Omental fat pad (tissue), 4 donors: ENCODE data around the gene CAMK2A. TPM values are rescaled to one million over a fixed set of nuclear protein-coding genes. Genes with fewer than 3 reads are reported as not detected.

Experiments
- ATAC-seq: fragments of 150-250 bp; one replicate; pipeline ENCODE4 v1.9.1; 2016; ENCODE audit warnings: mild to moderate bottlenecking, moderate library complexity; ENCODE audit not compliant: low FRiP score
- DNase-seq: peaks from one replicate; pipeline ENCODE4 v3.0.0-alpha.2; 2019; ENCODE audit warnings: low spot score
- CTCF ChIP-seq, 3 donors: fragments of 450-650 bp; IDR thresholded peaks; one replicate each; pipeline ENCODE4 v1.5.1; 2016 to 2017; ENCODE audit warnings: antibody characterized with exemption in 3 of 3, mild to moderate bottlenecking in 3 of 3, moderate library complexity in 2 of 3
- total RNA-seq, 4 donors: library from RNA; depleted of rRNA; stranded (reverse); fragments of >200 nt; gene quantifications; one replicate each; pipeline ENCODE4 v1.1.0, GENCODE V29; 2016

The CAMK2A gene
- total RNA-seq, 4 donors from 2014 or later: 0.28 to 2.9 TPM; not detected in 2

GRCh38 chr5:150311015-150311692, 21.6 kb upstream of the CAMK2A start:
- TF ChIP-seq CTCF (IDR thresholded peaks at IDR 0.05): no peak
- DNase-seq (no peak), ATAC-seq (no peak)

GRCh38 chr5:150310246-150310645, 20.7 kb upstream of the CAMK2A start:
- ATAC-seq (no peak), DNase-seq (no peak)
- no peak for TF ChIP-seq CTCF (IDR thresholded peaks at IDR 0.05)

GRCh38 chr5:150309886-150310239, 20.3 kb upstream of the CAMK2A start:
- DNase-seq: no peak
- no peak for ATAC-seq
- TF ChIP-seq CTCF (IDR thresholded peaks at IDR 0.05): no peak

GRCh38 chr5:150309101-150309885, 19.7 kb upstream of the CAMK2A start:
- TF ChIP-seq CTCF (IDR thresholded peaks at IDR 0.05): no peak
- DNase-seq (no peak), ATAC-seq (no peak)

- ATAC-seq (no peak), DNase-seq (no peak)
- TF ChIP-seq CTCF (IDR thresholded peaks at IDR 0.05): no peak
These were observed 18.2 kb upstream of the CAMK2A start for GRCh38 chr5:150307617-150308426.

- no peak for DNase-seq
- no peak for TF ChIP-seq CTCF (IDR thresholded peaks at IDR 0.05)
- ATAC-seq: no peak
These were observed 17.2 kb upstream of the CAMK2A start for GRCh38 chr5:150306775-150307174.
